OCI-M2 (cell line): Measurements from ENCODE around the gene ANKS3.
"Not testable (repeated sequence)": the region's sequence is repeated elsewhere in the genome, so short reads cannot be mapped to it uniquely, and the experiment has no call there.

Source experiments
- DNase-seq: peaks from one replicate; lab custom pipeline; 2025; ENCODE audit not compliant: unreplicated experiment; lab: John Stamatoyannopoulos, UW

The ANKS3 gene

GRCh38 chr16:4654011-4654963 lies 79.8 kb downstream of the ANKS3 start:
- DNase-seq: no peak

- DNase-seq: no peak
Observed at GRCh38 chr16:4652561-4652960, 81.5 kb downstream of the ANKS3 start.

DNA sequence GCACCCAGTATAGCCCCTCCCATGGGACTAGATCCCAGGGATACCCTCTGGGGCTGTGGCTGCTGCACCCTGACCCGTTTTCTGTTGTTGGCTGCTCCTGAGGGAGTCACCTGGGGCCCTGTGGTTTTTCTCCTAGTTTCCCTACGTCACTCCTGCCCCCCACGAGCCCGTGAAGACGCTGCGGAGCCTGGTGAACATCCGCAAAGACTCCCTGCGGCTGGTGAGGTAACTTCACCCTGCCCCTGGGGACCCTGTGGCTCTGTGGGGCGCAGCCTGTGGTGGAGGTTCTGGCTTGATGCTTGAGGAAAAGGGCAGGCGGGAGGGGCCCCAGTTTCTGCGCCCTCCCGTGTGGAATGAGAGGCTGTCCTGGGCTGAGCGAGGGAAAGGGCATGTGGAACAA lies 82.2 kb downstream of the ANKS3 start:
- DNase-seq: no peak

GRCh38 chr16:4650443-4651074 lies 83.5 kb downstream of the ANKS3 start:
- DNase-seq: not testable (repeated sequence)

DNA sequence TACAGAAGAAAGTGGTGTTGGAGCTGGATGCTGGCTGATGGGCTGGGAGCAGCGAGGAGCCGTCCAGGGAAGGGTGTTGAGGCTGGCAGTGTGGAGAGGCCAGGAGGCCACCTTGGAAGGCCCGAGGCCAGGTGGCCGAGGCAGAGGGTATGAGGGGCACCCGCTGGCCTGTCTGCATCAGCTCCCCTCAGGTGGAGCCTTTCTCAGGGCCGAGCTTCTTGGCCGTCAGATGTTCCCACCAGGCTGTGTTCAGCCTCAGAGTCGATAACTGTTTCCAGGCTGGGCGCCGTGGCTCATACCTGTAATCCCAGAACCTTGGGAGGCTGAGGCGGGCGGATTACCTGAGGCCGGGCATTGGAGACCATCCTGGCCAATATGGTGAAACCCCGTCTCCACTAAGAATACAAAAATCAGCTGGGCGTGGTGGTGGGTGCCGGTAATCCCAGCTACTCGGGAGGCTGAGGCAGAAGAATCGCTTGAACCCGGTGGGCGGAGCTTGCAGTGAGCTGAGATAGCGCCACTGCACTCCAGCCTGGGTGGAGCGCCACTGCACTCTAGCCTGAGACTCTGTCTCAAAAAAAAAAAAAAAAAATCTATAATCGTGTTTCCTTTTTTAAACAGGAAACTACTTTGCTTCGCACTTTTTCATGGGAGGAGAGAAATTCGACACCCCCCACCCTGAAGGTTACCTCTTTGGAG lies 84.2 kb downstream of the ANKS3 start:
- DNase-seq: no peak

DNA sequence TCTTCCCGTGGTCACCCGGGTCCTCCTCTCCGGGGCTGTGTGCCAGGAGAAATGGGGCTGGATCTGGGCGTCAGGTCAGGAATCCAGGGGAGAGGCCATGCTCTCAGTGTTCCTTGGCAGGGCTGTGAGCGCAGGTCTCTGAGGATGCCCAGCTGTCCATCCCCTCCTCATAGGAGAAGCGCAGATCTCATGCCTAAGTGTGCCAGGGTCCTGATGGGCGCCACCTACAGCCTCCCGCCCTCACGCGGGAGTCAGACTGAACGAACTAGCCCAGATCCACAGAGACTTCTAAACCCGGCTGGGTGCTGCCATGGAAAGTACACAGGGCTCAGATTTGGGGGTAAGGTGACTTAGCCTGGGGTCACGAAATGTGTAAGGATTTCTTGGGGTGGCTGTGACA lies 85.2 kb downstream of the ANKS3 start:
- DNase-seq: no peak

DNA sequence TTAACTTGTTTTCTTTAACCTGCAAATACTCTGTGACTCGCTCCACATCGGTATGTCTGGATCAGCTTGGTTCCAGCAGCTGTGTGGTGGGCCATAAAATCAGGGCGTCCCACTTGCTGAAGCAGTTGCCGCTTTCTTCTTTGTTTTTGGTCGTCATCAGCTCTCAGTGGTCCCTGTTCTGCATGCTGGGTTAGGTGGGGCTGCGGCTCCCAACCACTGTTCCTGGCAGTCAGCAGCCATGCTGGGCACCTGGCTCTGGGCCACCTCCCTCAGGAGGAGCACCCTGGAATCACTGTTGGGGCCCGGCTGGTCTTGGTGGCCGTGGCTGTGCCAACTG lies 86.5 kb downstream of the ANKS3 start:
- no peak for DNase-seq

- no peak for DNase-seq
Observed at GRCh38 chr16:4646773-4647643, 87.1 kb downstream of the ANKS3 start.
